Fibroblast of lung (primary cell): ENCODE data around the gene DUOX2. TPM values are rescaled to one million over a fixed set of nuclear protein-coding genes. Genes with fewer than 3 reads are reported as not detected.

Experiments
- DNase-seq, 2 donors: peaks; one replicate each; pipeline versions ENCODE4 v3.0.0 to v3.0.0-alpha.2; 2010; ENCODE audit warnings: low read depth in 2 of 2
- H2AFZ ChIP-seq: 2 replicates; pipeline ENCODE4 v1.5.1; 2012; ENCODE audit warnings: low read length, control low read depth, inconsistent platforms
- H3K27ac ChIP-seq: 2 replicates; pipeline ENCODE4 v1.5.1; 2011; ENCODE audit warnings: low read length, control low read depth; ENCODE audit not compliant: insufficient read depth
- H3K27me3 ChIP-seq: 2 replicates; pipeline ENCODE4 v1.5.1; 2011; ENCODE audit warnings: mild to moderate bottlenecking, low read length; ENCODE audit not compliant: control insufficient read depth, insufficient read depth
- H3K36me3 ChIP-seq: 2 replicates; pipeline ENCODE4 v1.5.1; 2011; ENCODE audit warnings: low read length; ENCODE audit not compliant: control insufficient read depth, insufficient read depth
- H3K4me1 ChIP-seq: 2 replicates; pipeline ENCODE4 v1.5.1; 2011; ENCODE audit warnings: low read length; ENCODE audit not compliant: control insufficient read depth, insufficient read depth; ENCODE audit errors: extremely low read depth
- H3K4me2 ChIP-seq: 2 replicates; pipeline ENCODE4 v1.5.1; 2011; ENCODE audit warnings: low read length, control low read depth; ENCODE audit not compliant: insufficient read depth; ENCODE audit errors: extremely low read depth
- H3K4me3 ChIP-seq, 4 experiments: fragments of 200-600 bp in 1 of 4; sonication (generic) in 1 of 4; replicated peaks in 1 of 4; 2 replicates each; pipeline ENCODE4 v1.5.1; 2011 to 2016; ENCODE audit warnings: low read length in 4 of 4, low read depth in 3 of 4, mild to moderate bottlenecking in 3 of 4, control low read depth in 2 of 4, inconsistent platforms in 1 of 4, mixed read lengths in 1 of 4; ENCODE audit not compliant: insufficient read depth in 1 of 4; ENCODE audit errors: control extremely low read depth in 1 of 4
- H3K79me2 ChIP-seq: 2 replicates; pipeline ENCODE4 v1.5.1; 2012; ENCODE audit warnings: mild to moderate bottlenecking, low read length, inconsistent platforms; ENCODE audit not compliant: control insufficient read depth, insufficient read depth
- H3K9ac ChIP-seq: 2 replicates; pipeline ENCODE4 v1.5.1; 2011; ENCODE audit warnings: mild to moderate bottlenecking, low read length, control low read depth; ENCODE audit not compliant: insufficient read depth
- H3K9me3 ChIP-seq: 2 replicates; pipeline ENCODE4 v1.5.1; 2012; ENCODE audit warnings: low read depth, low read length; ENCODE audit not compliant: control insufficient read depth, insufficient read depth
- H4K20me1 ChIP-seq: 2 replicates; pipeline ENCODE4 v1.5.1; 2011; ENCODE audit warnings: low read length; ENCODE audit not compliant: control insufficient read depth, insufficient read depth; ENCODE audit errors: extremely low read depth
- EZH2 ChIP-seq: IDR thresholded peaks from 2 replicates; pipeline ENCODE4 v1.5.1; 2012; ENCODE audit warnings: low read length, control low read depth, mild to moderate bottlenecking; ENCODE audit errors: missing control alignments
- polyA plus RNA-seq, 2 donors: library from polyadenylated mRNA; depleted of rRNA in 1 of 2; stranded (reverse) in 1 of 2; unstranded in 1 of 2; fragments of >200 nt; gene quantifications; 2 replicates each; pipeline ENCODE4 v1.2.1, GENCODE V29; 2011 to 2012; ENCODE audit warnings: missing spikeins in 1 of 2
- total RNA-seq: library from RNA; depleted of rRNA; stranded (reverse); fragments of >200 nt; gene quantifications from 2 replicates; pipeline ENCODE4 v1.2.1, GENCODE V29; 2014
- TF ChIP-seq, protein P1 (sequence below), 2 donors: IDR thresholded peaks in 1 of 2; conservative IDR thresholded peaks in 1 of 2; 1 replicate in 1 of 2; 2 replicates in 1 of 2; pipeline ENCODE4 v1.5.1; 2011 to 2012; ENCODE audit warnings: low read length in 2 of 2, control low read depth in 1 of 2, inconsistent platforms in 1 of 2, low read depth in 1 of 2, mild to moderate bottlenecking in 1 of 2

The DUOX2 gene
- total and polyA plus RNA-seq, 2 donors (not counting 1 experiment from before 2014, with no cell fraction given) = not detected

DNA sequence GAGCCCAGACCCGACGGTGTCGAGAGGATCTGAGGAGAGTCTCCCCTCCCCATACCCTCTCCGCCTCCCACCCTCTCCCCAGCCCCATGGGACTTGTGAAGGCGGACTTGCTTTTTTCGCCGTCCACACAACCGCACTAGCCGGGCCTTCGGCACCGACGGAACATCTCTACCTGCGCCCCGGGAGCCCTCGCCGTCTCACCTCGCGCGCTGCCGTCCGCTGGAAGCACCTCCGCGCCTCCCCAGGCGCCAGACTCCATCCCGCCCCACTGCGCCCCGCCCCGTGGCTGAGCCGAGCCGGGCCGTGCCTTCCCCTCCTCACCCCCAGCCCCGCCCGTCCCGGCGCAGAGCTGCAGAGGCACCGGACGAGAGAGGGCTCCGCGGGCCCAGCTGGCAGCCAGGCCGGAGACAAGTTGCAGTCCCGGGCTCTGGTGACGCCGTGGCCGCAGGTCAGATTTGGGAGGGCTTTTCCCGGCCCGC is 15.7 kb upstream of the DUOX2 start, which contains the start of the genes DUOX1 and DUOXA1:
DUOX1 (plus strand) TSS at position 344 of the 479 bp plus-strand sequence. CDS start 1,973 bp downstream, outside the sequence.
DUOXA1 (minus strand) TSS at position 229 of the 479 bp plus-strand sequence. CDS start 6,865 bp downstream, outside the sequence.
- no peak for TF ChIP-seq EZH2
- TF ChIP-seq, protein P1, sequence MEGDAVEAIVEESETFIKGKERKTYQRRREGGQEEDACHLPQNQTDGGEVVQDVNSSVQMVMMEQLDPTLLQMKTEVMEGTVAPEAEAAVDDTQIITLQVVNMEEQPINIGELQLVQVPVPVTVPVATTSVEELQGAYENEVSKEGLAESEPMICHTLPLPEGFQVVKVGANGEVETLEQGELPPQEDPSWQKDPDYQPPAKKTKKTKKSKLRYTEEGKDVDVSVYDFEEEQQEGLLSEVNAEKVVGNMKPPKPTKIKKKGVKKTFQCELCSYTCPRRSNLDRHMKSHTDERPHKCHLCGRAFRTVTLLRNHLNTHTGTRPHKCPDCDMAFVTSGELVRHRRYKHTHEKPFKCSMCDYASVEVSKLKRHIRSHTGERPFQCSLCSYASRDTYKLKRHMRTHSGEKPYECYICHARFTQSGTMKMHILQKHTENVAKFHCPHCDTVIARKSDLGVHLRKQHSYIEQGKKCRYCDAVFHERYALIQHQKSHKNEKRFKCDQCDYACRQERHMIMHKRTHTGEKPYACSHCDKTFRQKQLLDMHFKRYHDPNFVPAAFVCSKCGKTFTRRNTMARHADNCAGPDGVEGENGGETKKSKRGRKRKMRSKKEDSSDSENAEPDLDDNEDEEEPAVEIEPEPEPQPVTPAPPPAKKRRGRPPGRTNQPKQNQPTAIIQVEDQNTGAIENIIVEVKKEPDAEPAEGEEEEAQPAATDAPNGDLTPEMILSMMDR (conservative IDR thresholded peaks at IDR 0.05 in 1 of 2, IDR thresholded peaks at IDR 0.05 in 1 of 2; ENCODE audit: low read depth in 1 of 2, low read length in 2 of 2) = no peak
- H3K4me2 ChIP-seq = no peak within 1 kb of the TSS
- DNase-seq = no peak
- no peaks in the 10 kb centered on the region for H3K79me2 ChIP-seq
- no peak within 1 kb of the TSS for H3K4me3 ChIP-seq
- H3K27me3 ChIP-seq = peaks cover 68% of the 10 kb centered on the region
- H3K9me3 ChIP-seq = no peaks in the 10 kb centered on the region
- H3K4me1 ChIP-seq = no peaks in the 10 kb centered on the region
- H2AFZ ChIP-seq = no peak within 1 kb of the TSS
- no peaks in the 10 kb centered on the region for H3K36me3 ChIP-seq
- H3K9ac ChIP-seq = no peak within 1 kb of the TSS
- no peak within 1 kb of the TSS for H3K27ac ChIP-seq
- H4K20me1 ChIP-seq = no peaks in the 10 kb centered on the region

DNA sequence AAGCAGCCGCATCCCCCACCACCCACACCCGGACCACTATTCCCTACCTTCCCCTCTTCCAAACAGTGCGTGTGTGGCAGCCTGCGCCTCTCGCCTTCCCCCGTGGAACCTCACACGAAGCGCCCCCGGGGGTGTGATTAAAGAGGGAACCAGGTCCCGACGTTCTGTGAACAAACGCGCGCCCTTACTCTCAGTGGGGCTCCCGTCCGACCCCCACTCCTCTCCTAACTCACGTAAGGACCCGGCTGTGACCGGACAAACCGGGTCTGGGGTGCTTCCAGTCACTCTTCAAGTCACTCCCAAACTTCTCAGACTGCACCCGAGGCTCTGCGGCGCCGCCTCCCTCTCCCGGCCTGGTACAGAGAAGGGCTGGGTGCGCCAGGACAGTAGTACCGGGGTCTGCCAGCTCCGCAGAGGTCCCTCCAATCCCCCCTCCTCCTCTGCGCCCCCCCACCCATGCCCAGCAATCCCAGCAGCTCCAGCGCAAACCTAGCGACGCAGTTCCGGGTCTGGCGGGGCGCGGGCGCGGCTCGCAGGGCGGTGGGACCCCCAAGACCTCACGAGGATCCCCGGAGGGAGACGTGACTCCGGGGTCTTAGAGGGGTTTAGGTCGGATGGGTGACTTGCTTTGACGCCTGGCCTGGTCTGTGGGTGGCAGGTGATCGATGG is 15.1 kb upstream of the DUOX2 start:
- DNase-seq = no peak
- no peak overlapping the region for H2AFZ ChIP-seq
- H3K4me2 ChIP-seq = no peak overlapping the region

DNA sequence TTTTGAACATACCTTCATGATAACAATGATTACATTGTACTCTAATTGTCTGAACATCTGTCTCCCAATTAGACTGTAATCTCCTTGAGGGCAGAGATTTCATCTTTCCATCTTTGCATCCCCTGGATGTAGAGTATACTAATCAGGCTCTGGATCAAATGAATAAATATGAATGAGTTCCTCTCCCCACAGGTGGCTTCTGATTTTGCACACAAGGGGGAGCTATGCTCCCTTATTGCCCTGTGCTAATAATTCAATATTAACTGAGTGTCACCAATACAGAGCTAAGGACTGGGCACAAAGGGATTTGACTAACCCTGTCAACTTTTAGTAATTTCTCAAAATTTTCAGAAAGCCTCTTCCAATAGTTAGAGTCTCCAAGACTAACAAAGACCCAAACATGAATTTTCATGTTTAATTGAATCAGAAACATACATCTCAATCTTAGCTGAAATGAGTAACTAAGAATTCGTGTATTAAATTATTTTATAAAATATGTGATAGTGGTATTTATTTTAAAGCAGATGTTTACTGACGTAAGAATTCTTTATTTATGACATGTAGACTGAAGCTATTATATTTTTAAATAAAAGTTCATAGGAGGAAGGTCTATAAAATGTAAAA is 12.7 kb upstream of the DUOX2 start:
- no peak overlapping the region for H2AFZ ChIP-seq
- no peak overlapping the region for H3K4me2 ChIP-seq
- H3K4me3 ChIP-seq = no peak overlapping the region
- peaks cover 2% of the 10 kb centered on the region for H3K4me1 ChIP-seq
- TF ChIP-seq, protein P1 (conservative IDR thresholded peaks at IDR 0.05 in 1 of 2, IDR thresholded peaks at IDR 0.05 in 1 of 2; ENCODE audit: low read depth in 1 of 2, low read length in 2 of 2) = peak; percentile 69 to 72
- TF ChIP-seq EZH2 = no peak
- no peak overlapping the region for H3K27ac ChIP-seq
- DNase-seq = peak in 1 of 2 donors; percentile 31
- H3K9me3 ChIP-seq = no peaks in the 10 kb centered on the region
- no peaks in the 10 kb centered on the region for H4K20me1 ChIP-seq
- no peaks in the 10 kb centered on the region for H3K36me3 ChIP-seq
- no peaks in the 10 kb centered on the region for H3K79me2 ChIP-seq
- H3K27me3 ChIP-seq = peaks cover 50% of the 10 kb centered on the region
- H3K9ac ChIP-seq = no peak overlapping the region

More for the DNA sequence above, 15.1 kb upstream of the DUOX2 start:
- Histone ChIP-seq H3K9ac (no peak overlapping the region), H3K4me3 (no peak overlapping the region), H3K9me3 (no peaks in the 10 kb centered on the region), H3K36me3 (no peaks in the 10 kb centered on the region), H4K20me1 (no peaks in the 10 kb centered on the region), H3K4me1 (no peaks in the 10 kb centered on the region), H3K79me2 (no peaks in the 10 kb centered on the region), H3K27ac (no peak overlapping the region), H3K27me3 (peaks cover 63% of the 10 kb centered on the region)
- TF ChIP-seq EZH2 = peak; percentile 80
- TF ChIP-seq, protein P1 (conservative IDR thresholded peaks at IDR 0.05 in 1 of 2, IDR thresholded peaks at IDR 0.05 in 1 of 2; ENCODE audit: low read depth in 1 of 2, low read length in 2 of 2) = no peak
